OCI-LY1 (cell line): ENCODE results near the gene ZNF804B.

Source experiments
- CTCF ChIP-seq: fragments of 200-600 bp; sonication (generic), shearing (Covaris generic); IDR thresholded peaks from 2 replicates; pipeline ENCODE4 v1.5.1; 2017; ENCODE audit warnings: mild to moderate bottlenecking, antibody characterized with exemption, low read length, moderate library complexity, mixed read lengths
- EZH2 ChIP-seq: fragments of 200-600 bp; sonication (generic), shearing (Covaris generic); IDR thresholded peaks from 2 replicates; pipeline ENCODE4 v1.8.0; 2017; ENCODE audit warnings: borderline replicate concordance, mixed run types, mild to moderate bottlenecking, antibody characterized with exemption, low read length, moderate library complexity, mixed read lengths

GRCh38 chr7:88759230-88760135, at the start of gene ZNF804B:
- no peak for TF ChIP-seq CTCF
- no peak for TF ChIP-seq EZH2
